ENCODE results near the gene IWS1.
A peak's percentile ranks its signal among the peaks of the same experiment; 100 is the strongest.
"Not testable (repeated sequence)": the region's sequence is repeated elsewhere in the genome, so short reads cannot be mapped to it uniquely, and the experiment has no call there.

Gene IWS1

DNA sequence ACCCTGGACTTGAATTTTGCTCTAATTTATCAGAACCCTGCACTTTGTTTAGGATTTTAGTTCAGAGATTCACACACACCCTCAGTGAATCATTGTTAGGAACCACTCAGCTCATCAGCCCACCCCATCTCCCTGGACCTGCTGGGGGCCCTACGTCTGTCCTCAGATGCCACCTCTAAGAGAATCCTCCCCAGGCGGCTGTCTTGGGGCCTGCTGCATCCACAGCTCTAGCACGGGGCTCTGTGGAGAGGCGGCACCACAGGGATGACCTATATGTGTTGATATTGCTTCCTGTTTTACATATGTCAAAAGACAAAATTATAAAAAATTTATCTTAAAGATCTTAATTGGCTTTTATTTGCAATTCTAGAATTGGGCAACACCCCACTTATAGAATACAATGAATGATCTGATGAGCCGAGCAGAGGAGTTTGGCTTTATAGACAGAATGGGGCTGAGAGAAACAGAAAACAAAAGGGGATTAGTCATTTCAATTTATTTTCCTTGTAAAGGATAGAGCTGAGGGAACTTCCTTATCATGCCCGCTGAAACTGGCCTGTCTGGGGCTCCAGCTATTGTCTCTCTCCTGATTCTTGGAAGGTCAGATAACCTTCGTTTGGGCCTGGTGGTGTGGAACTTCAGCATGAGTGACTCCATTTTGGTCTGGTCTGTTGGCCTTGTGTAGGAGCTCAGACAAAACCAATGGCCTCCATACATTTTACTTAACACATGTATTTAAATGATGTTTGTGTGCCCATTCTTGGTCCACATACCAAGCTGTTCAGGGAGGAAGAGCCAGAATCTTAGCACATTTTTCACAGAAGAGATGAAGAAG, 10.6 kb upstream of the IWS1 start:
- no peak for DNase-seq (ENCODE audit: low read depth)
- TF ChIP-seq, protein P1, sequence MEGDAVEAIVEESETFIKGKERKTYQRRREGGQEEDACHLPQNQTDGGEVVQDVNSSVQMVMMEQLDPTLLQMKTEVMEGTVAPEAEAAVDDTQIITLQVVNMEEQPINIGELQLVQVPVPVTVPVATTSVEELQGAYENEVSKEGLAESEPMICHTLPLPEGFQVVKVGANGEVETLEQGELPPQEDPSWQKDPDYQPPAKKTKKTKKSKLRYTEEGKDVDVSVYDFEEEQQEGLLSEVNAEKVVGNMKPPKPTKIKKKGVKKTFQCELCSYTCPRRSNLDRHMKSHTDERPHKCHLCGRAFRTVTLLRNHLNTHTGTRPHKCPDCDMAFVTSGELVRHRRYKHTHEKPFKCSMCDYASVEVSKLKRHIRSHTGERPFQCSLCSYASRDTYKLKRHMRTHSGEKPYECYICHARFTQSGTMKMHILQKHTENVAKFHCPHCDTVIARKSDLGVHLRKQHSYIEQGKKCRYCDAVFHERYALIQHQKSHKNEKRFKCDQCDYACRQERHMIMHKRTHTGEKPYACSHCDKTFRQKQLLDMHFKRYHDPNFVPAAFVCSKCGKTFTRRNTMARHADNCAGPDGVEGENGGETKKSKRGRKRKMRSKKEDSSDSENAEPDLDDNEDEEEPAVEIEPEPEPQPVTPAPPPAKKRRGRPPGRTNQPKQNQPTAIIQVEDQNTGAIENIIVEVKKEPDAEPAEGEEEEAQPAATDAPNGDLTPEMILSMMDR (conservative IDR thresholded peaks at IDR 0.05; ENCODE audit: low read length): no peak
- no peak overlapping the region for H3K4me3 ChIP-seq (ENCODE audit: low read length)

DNA sequence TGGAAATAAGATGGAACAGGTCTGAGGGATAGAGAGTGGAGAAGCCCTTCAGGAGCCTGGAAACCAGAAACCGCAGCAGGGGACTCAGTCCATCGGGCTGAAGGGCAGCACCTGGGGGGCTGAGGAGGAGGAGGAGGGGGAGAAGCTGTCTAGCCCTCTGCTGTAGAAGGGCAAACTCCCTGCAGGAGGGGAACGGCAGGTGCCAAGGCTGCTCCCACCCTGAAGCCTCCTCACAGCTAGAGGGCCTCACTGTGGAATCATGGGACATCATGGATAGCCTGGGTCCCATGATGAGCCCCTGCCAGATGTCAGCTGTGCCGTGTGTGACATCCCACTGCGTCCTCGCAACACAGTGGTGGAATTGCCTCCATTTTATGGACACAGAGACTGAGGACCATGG, 9.6 kb upstream of the IWS1 start:
- DNase-seq (ENCODE audit: low read depth): no peak
- TF ChIP-seq, protein P1 (conservative IDR thresholded peaks at IDR 0.05; ENCODE audit: low read length): no peak
- no peak overlapping the region for H3K4me3 ChIP-seq (ENCODE audit: low read length)

DNA sequence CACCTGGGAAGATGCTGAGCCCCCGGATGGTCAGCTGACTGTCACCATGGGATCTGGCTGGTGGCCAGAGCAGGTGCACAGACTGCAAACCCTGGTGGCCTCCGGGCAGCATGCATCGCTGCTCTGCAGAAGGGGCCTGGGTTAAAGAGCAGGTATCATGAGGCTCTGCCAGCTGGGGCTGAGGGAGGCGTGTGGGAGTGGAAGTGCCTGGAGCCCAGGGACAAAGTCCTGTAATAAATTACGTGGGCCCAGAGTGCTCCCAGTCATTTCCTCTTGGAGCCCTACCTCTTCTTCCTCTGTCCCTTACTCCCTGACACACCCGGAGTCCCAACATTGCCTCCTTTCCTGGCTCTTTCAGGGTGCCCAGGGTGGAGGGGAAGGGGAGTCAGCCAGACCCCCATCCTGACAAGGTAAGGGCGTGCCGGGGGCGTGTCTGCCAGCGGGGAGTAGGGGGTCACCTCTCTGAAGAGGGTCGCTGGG, 9.2 kb upstream of the IWS1 start, which contains the start of gene MYO7B:
MYO7B (plus strand) TSS at position 262 of the 480 bp plus-strand sequence. CDS start 24,040 bp downstream, outside the sequence.
- no peak for DNase-seq (ENCODE audit: low read depth)
- TF ChIP-seq, protein P1 (conservative IDR thresholded peaks at IDR 0.05; ENCODE audit: low read length): no peak
- H3K4me3 ChIP-seq (ENCODE audit: low read length): no peak within 1 kb of the TSS

DNA sequence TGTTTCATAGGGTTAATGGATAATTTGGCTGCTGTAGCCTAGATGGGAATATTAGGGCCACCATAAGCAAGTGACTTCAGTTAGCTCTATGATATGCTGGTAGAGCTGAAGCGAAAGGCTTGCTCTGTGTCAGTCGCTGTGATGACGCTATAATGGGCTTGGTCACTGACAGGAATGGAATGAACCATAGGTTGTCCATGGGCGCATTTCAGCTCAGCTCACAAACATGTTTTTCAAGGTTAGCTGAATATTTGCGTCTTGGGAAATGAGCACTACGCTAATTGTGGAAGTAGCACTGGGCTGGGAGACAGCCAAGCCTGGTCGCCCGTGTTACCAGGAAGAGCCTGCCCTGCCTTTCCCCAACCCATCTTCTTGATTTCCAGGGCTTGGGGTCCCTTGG, 6.0 kb upstream of the IWS1 start:
- TF ChIP-seq, protein P1 (conservative IDR thresholded peaks at IDR 0.05; ENCODE audit: low read length): no peak
- no peak overlapping the region for H3K4me3 ChIP-seq (ENCODE audit: low read length)
- DNase-seq (ENCODE audit: low read depth): no peak

DNA sequence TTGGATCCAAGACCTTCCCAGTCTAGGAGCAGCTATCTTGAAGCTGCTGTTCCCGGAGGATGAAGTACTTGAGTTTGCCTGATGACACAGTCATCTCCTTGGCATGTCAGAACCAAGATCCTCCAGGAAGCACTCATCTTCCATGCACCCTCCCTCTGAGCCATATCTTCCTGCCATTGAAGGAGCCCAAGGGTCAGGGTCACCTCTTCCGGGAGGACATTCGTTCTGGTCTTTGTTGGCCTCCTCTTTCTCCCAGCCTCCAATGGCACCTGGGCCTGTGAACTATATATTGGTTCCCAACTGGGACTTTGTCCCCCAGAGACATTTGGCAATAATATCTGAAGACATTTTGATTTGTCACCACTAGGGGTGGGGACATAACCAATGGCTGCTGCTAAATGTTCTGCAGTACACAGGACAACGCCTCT, 4.9 kb upstream of the IWS1 start:
- TF ChIP-seq, protein P1 (conservative IDR thresholded peaks at IDR 0.05; ENCODE audit: low read length): no peak
- DNase-seq (ENCODE audit: low read depth): peak; percentile 21
- H3K4me3 ChIP-seq (ENCODE audit: low read length): no peak overlapping the region

DNA sequence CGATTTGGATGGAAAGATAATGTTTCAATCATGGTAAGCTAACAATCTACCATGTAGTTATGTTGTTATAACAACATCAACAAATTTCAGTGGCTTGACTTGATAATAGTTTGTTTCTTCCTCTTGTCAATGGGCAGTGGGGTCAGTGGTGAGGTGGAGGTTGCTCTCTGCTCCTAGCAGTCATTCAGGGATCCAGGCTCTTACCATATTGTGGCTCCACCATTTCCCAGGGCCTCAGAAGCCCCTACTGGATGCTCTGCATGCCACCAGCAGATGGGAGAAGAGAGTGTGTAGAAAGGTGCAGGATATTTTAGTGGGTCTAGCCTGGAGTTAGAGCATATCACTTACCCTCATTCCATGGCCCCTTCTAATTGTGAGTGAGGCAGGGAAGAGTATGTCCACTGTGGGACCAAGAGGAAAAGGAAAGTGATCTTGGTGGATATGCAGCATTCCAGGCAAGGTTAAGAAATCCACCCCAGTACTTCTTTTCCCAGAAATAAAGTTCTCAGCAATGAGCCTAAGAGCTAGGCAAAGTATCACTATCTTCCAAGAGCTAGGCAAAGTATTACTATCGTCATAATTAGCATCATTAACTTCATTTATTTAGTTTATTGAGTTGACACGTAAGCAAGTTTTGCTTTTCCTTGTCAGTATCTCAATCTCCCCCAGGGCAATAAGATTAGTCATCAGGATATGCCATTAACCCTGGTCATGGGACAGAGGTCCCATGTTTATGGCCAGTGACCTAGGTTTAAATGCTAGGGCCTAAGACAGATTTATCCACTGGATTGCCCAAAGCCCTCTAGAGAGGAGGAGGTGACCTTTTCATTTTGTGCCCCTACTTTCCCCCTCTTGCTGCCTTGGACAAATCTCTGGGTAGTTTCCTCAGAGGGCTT, 4.2 kb upstream of the IWS1 start:
- no peak for DNase-seq (ENCODE audit: low read depth)
- no peak overlapping the region for H3K4me3 ChIP-seq (ENCODE audit: low read length)
- TF ChIP-seq, protein P1 (conservative IDR thresholded peaks at IDR 0.05; ENCODE audit: low read length): no peak

DNA sequence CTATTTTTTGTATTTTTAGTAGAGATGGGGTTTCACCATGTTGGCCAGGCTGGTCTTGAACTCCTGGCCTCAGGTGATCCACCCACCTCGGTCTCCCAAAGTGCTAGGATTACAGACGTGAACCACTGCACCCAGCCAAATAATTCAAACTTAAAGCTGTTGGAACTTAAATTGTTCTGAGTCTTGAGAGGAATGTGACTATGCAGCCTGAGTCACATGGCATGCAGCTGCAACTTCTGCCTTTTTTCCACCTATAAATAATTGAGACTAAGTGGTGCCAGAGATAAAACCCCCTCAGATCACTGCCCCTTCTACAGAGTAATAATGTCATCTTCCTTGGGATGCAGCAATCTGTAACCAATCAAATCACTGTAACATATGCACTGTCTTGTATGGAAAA, 3.1 kb upstream of the IWS1 start:
- not testable (repeated sequence) for H3K4me3 ChIP-seq (ENCODE audit: low read length)
- peak; percentile 18 for DNase-seq (ENCODE audit: low read depth)

Measured in AG10803 (cell line).